Panc1 (cell line): ENCODE measurements around the gene IGSF5. TPM values are rescaled to one million over a fixed set of nuclear protein-coding genes. Genes with fewer than 3 reads are reported as not detected.

Source experiments
- ATAC-seq: fragments of 200-7000 bp; cut with Tn5 transposase; 2 replicates; pipeline ENCODE4 v1.9.1; 2020; ENCODE audit warnings: mild to moderate bottlenecking, moderate library complexity
- BruUV-seq: library from RNA; stranded (reverse); fragments of 400-500 nt; replicated peaks from 2 replicates; lab custom pipeline; 2021; lab: Mats Ljungman, UMichigan
- CTCF ChIA-PET: fragments of 300-600 bp; sonication (Branson Sonifier 250); formaldehyde crosslinking; loops from one replicate; lab custom pipeline; 2022; ENCODE audit warnings: antibody characterized with exemption; lab: Charles Lee
- POLR2A ChIA-PET: fragments of 300-600 bp; sonication (Branson Sonifier 250); formaldehyde crosslinking; loops from one replicate; lab custom pipeline; 2022; ENCODE audit warnings: antibody characterized with exemption; lab: Charles Lee
- DNase-seq: peaks from one replicate; pipeline ENCODE4 v3.0.0-alpha.2; 2010; ENCODE audit warnings: low read depth, low spot score
- H3K27ac ChIP-seq: 2 replicates; pipeline ENCODE4 v1.5.1; 2011; ENCODE audit warnings: mild to moderate bottlenecking, low read length, inconsistent platforms
- H3K27me3 ChIP-seq: fragments of 200-500 bp; sonication (Bioruptor generic); 2 replicates; pipeline ENCODE4 v1.6.0; 2014; ENCODE audit warnings: low read length, inconsistent platforms; ENCODE audit not compliant: control insufficient read depth, insufficient read depth
- H3K36me3 ChIP-seq: fragments of 200-500 bp; sonication (Bioruptor generic); 2 replicates; pipeline ENCODE4 v1.5.1; 2014; ENCODE audit warnings: inconsistent platforms, mild to moderate bottlenecking, low read length, moderate library complexity; ENCODE audit not compliant: control insufficient read depth, insufficient read depth
- H3K4me1 ChIP-seq: 2 replicates; pipeline ENCODE4 v1.5.1; 2011; ENCODE audit warnings: inconsistent platforms, mild to moderate bottlenecking, low read length, moderate library complexity; ENCODE audit not compliant: control insufficient read depth, insufficient read depth
- H3K4me3 ChIP-seq, 2 experiments: 2 replicates each; pipeline ENCODE4 v1.5.1; 2011 to 2012; ENCODE audit warnings: low read depth in 2 of 2, low read length in 2 of 2, mild to moderate bottlenecking in 2 of 2, inconsistent platforms in 1 of 2, moderate library complexity in 1 of 2
- H3K9me3 ChIP-seq: fragments of 200-500 bp; sonication (Bioruptor generic); 2 replicates; pipeline ENCODE4 v1.5.1; 2014; ENCODE audit warnings: low read depth, mild to moderate bottlenecking, inconsistent platforms, low read length, moderate library complexity; ENCODE audit not compliant: control insufficient read depth, insufficient read depth
- CTCF ChIP-seq: fragments of 450-650 bp; IDR thresholded peaks from 2 replicates; pipeline ENCODE4 v1.5.1; 2017; ENCODE audit warnings: mild to moderate bottlenecking
- POLR2AphosphoS5 ChIP-seq: IDR thresholded peaks from 2 replicates; pipeline ENCODE4 v1.6.1; 2012; ENCODE audit warnings: mild to moderate bottlenecking, low read depth, low read length, moderate library complexity
- SIN3A ChIP-seq: IDR thresholded peaks from 2 replicates; pipeline ENCODE4 v1.6.1; 2012; ENCODE audit warnings: low read depth, mild to moderate bottlenecking, low read length, moderate library complexity, borderline replicate concordance; ENCODE audit not compliant: insufficient read depth
- TCF7L2 ChIP-seq: IDR thresholded peaks from 2 replicates; pipeline ENCODE4 v1.6.1; 2011; ENCODE audit warnings: mild to moderate bottlenecking, low read depth, low read length, inconsistent platforms
- in situ Hi-C: cut with HindIII; loops from 2 replicates; pipeline ENCODE4 v1.10.0; 2016; ENCODE audit warnings: low sequenced_read_pairs, low pct_unique_long_range_greater_than_20kb
- intact Hi-C: fragments of 100-400 bp; cut with micrococcal nuclease; formaldehyde crosslinking; loops from one replicate; pipeline ENCODE4 v1.10.0; 2022; ENCODE audit not compliant: unreplicated experiment
- total RNA-seq: library from RNA; stranded (reverse); gene quantifications from one replicate; pipeline ENCODE4 v1.2.1, GENCODE V29; 2021; ENCODE audit not compliant: unreplicated experiment
- TF ChIP-seq, protein P1 (sequence below), 2 experiments: IDR thresholded peaks; 2 replicates each; pipeline ENCODE4 v1.6.1; 2011 to 2012; ENCODE audit warnings: low read depth in 2 of 2, control low read depth in 1 of 2, low read length in 1 of 2, mild to moderate bottlenecking in 1 of 2, moderate library complexity in 1 of 2; ENCODE audit not compliant: insufficient read depth in 1 of 2

The IGSF5 gene
- total RNA-seq, 1 experiment from 2014 or later: not detected

- ChIA-PET POLR2A (no interaction called here), CTCF (no interaction called here)
- no TSS peak for BruUV-seq
- no peak overlapping the region for H3K27ac ChIP-seq
- no peaks in the 10 kb centered on the region for H3K9me3 ChIP-seq
- H3K27me3 ChIP-seq: no peaks in the 10 kb centered on the region
- H3K4me1 ChIP-seq: no peaks in the 10 kb centered on the region
- intact Hi-C loops (no loop called here), in situ Hi-C loops (no loop called here)
- no peak for TF ChIP-seq TCF7L2
- TF ChIP-seq POLR2AphosphoS5: no peak
- TF ChIP-seq, protein P1, sequence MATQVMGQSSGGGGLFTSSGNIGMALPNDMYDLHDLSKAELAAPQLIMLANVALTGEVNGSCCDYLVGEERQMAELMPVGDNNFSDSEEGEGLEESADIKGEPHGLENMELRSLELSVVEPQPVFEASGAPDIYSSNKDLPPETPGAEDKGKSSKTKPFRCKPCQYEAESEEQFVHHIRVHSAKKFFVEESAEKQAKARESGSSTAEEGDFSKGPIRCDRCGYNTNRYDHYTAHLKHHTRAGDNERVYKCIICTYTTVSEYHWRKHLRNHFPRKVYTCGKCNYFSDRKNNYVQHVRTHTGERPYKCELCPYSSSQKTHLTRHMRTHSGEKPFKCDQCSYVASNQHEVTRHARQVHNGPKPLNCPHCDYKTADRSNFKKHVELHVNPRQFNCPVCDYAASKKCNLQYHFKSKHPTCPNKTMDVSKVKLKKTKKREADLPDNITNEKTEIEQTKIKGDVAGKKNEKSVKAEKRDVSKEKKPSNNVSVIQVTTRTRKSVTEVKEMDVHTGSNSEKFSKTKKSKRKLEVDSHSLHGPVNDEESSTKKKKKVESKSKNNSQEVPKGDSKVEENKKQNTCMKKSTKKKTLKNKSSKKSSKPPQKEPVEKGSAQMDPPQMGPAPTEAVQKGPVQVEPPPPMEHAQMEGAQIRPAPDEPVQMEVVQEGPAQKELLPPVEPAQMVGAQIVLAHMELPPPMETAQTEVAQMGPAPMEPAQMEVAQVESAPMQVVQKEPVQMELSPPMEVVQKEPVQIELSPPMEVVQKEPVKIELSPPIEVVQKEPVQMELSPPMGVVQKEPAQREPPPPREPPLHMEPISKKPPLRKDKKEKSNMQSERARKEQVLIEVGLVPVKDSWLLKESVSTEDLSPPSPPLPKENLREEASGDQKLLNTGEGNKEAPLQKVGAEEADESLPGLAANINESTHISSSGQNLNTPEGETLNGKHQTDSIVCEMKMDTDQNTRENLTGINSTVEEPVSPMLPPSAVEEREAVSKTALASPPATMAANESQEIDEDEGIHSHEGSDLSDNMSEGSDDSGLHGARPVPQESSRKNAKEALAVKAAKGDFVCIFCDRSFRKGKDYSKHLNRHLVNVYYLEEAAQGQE (IDR thresholded peaks at IDR 0.05; ENCODE audit: insufficient read depth in 1 of 2, low read depth in 2 of 2, low read length in 1 of 2): no peak
- no peak for TF ChIP-seq SIN3A
- no peak for TF ChIP-seq CTCF
- DNase-seq: no peak
- no peak for ATAC-seq
- no peaks in the 10 kb centered on the region for H3K36me3 ChIP-seq
- H3K4me3 ChIP-seq: no peak overlapping the region
These were observed 55.3 kb downstream of the IGSF5 start for GRCh38 chr21:39800311-39800710.

DNA sequence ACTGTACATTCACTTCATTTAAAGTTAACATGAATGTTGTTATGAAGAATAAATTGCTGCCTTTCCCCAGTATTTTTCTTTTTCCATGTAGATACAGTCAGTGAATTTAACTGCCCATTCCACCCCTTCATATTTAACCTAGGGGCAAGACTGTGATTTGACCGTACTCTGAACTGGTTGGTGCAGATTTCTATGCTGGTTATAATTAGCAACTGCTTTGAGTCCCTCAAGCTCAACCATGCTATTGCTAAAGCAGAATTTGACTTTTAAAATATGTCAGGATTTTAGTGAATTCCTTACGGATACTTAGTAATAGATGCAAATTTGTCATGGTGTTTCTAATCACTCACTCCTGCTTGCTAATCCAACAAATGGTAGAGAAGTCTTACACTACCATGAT is 57.2 kb downstream of the IGSF5 start:
- CTCF ChIA-PET: no interaction called here
- no TSS peak for BruUV-seq
- Histone ChIP-seq H3K27me3 (no peaks in the 10 kb centered on the region), H3K27ac (no peak overlapping the region), H3K9me3 (no peaks in the 10 kb centered on the region), H3K4me3 (no peak overlapping the region), H3K36me3 (no peaks in the 10 kb centered on the region), H3K4me1 (no peaks in the 10 kb centered on the region)
- intact Hi-C loops: no loop called here
- no peak for TF ChIP-seq POLR2AphosphoS5
- TF ChIP-seq, protein P1 (IDR thresholded peaks at IDR 0.05; ENCODE audit: insufficient read depth in 1 of 2, low read depth in 2 of 2, low read length in 1 of 2): no peak
- TF ChIP-seq TCF7L2: no peak
- no peak for TF ChIP-seq SIN3A
- TF ChIP-seq CTCF: no peak
- POLR2A ChIA-PET: no interaction called here
- ATAC-seq (no peak), DNase-seq (no peak)
- in situ Hi-C loops: no loop called here
